NCI-H2196 treated with DMSO at 0.1 percent for 48 hours (cell line): ENCODE data around the gene TRAPPC6A.

Source experiments
- DNase-seq: peaks from one replicate; lab custom pipeline; 2025; ENCODE audit not compliant: unreplicated experiment; lab: John Stamatoyannopoulos, UW

The TRAPPC6A gene

DNA sequence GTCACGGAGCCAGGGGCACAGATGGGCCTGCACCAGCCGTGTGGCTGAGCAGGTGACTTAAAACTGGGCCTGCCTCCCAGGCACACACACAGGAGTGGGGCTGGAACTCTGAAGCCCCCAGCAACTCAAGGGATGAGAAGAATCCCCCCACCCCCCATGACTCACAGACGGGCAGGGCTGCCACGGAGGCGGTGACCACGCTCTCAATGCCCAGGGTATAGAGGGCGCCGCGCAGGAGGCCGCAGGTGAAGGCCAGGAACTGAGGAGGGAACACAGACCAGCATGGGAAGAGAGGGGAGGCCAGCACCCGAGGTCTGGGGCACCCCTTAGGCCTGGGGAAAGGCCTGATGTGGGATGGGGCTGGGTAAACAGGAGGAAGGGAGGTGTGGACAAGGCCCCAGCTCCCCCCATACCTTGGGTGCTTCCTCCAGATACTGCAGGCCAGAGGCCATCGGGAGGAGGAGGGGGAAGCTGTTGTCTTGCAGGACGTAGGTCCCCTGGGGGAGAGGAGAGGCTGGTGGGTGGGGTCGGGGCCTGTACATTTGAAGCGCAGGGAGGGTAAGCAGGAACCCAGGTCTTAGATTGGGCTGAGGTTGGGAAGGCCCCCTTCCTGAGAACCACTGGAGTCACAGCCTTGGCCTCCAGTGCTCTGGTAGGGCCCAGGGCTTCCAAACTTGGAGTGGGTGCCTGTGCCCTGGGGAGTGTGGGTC is 14.1 kb downstream of the TRAPPC6A start:
- no peak for DNase-seq

DNA sequence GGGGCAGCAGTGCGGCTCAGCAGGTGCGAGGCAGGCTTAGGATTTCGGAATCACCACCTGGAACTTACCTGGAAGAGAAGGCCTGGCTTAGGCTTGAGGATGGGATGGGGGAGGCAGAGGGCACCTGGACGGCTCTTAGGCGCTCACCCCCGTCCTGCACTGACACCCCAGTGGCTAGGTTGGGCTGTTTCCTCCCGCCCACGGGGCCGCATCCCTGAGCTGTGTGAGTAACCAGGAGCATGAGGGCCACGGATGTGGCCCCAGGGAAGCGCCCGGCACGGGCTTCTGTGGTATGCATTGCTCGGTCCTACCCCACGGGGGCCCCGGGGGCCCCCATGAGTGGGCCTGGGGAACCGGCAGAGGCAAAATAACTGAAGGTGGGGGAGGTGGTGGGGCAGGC is 14.9 kb downstream of the TRAPPC6A start:
- DNase-seq: no peak

DNA sequence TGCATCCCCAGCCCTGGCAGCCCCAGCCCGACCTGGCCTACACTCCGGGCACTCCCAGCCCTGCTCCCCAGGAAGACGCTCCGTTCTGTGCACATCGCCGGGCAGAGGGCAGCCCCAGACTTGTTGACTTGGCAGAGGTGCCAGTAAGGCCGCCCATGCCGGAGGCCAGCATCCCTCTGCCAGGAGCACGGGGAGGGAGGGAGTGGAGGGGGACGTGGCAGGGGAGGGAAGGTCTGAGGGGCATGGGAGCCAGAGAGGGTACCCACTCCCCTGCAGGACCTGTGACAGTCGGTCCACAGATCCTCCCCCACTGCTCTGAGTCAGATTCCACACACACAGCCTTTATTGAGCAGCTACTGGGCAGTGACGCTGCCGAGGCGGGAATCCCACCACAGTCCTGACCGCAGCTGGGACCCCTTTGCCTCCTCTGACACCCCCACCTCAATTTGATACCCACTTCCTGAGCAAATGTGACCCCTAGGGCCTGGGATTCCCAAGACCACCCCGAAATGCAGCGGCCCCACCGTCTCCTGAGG is 15.4 kb downstream of the TRAPPC6A start:
- DNase-seq: peak; percentile 64

DNA sequence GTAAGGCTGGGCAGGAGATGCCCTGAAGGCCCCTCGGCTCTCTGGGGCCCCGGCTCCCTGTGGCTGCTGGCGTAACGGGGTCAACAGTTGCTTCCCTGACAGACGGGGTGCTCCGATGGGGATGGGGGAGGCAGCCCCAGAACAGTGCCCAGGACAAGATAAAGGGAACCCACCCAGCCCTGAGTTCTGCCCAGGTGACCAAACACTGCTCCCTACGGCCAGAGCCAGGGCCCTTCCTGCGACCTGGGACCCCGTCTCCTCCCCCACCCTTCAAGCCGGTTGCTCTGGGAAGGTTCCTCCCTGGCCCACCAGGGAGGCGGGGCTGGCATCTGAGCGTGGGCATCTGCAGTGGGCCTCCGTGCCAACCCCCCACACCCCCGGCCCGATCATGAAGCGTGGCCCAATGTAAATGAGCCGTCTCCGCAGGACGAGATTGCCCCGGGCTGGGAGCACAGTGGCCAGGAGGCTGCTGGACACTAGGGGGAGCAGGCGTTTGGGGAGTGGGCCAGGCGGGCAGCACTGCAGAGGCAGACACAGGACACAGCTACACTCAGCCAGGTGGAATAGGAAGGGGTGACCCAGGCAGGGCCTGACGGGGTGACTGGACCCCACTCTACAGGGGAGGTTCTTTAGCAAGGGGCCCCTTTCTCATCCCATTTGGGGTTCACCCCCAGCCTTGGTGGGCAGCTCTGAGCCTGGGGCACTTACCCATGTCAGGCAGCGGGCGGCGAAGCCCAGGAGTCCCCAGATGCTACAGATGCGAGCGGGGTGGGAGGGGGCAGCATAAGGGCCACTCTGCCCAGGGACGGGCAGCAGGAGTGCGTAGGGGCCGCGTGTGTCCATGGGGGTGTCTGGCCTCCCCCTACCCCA is 16.1 kb downstream of the TRAPPC6A start:
- no peak for DNase-seq

DNA sequence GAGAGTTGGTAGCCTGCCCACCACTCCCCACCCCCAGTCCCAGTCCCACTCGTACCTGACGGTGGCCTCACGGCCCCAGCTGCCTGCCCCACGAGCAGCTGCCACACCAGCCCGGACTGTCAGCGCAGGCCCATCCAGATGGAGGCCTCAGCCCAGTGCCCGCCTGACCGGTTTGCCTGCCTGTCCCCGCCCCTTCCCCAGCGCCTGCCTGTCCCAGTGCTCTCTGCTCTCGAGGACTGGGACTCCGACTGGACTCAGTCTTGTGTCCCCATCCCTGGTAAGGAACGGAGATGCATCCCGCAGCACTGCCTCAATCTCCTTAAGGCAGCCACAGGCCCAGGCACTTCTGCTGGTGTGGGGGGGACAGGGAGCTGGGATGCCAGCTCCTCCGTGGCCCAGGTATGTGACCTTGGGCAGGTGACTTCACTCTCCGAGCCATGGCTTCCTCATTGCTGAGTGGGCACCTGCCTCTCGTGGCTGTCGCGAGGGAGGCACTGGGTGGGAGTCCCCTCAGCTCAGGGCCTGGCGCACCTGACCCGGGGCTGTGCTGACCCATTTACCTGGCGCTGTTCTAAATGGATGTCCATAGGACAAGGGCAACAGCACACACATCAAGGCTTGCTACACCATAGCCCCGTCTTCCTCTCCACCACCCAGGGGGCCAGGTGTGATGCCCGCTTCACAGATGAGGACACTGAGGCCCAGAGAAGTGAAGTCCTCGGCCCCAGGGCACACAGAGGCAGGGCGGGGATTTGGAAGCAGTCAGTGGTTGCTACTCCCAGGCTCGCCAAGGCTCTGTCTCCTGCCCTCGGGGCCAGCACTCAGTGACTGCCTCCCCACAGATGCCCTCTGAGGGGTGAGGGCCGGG is 16.9 kb downstream of the TRAPPC6A start, which contains the start of gene NKPD1:
Gene NKPD1 (minus strand): TSS at position 113 of the 868 bp plus-strand sequence. CDS start 832 bp downstream, outside the sequence.
- no peak for DNase-seq

DNA sequence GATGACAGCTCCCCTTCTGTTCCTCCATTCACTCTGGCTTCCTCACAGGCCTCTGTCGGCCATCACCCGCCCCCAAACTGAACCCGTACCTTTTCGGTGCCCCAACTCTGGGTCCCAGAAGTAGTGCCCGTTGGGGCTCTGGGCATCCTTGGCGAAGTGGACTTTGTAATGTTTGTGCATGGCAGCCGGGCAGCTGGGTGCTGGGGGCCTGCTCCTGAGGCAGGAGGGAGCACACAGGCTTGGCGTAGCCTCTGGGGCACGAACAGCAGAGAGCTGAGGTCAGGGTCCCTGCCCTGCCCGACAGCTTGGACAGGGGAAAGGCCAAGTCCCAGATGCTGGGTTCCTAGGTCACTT is 18.1 kb downstream of the TRAPPC6A start:
- DNase-seq: no peak

DNA sequence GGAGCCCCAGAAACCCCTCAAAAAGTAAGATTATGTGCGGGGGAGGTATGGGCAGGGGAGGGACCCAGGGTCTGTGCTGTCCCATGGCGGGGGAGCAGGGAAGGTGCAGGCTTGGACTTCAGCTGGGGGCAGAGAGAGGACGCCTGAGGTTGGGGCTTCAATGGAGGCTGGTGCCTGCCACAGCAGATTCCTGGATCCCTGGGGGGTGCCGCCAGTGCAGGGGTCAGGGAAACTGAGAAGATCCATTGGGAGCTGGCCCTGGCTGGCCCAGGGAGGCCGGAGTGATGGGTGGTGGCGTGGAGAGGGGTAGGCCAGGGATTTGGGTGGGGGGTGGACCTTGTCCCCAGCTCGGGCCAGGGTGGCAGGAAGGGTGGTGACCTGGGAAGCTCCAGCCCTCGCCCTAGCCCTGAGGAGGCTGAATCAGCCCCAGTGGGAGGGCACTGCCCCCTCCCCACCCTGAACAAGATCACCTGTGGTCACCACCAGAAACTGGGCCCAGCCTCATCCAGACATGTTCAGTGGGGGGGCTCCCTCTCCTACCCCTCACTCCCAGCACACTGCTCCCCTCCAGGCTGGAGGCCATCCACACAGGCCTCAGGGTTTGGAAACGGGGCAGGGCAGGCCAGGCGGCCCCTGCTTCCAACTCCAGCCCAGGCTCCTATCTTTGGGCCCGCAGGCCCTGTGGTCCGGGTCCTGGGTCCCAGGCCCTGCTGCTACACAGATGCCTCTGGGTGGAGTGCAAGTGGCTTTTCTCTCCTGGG is 18.6 kb downstream of the TRAPPC6A start:
- no peak for DNase-seq

DNA sequence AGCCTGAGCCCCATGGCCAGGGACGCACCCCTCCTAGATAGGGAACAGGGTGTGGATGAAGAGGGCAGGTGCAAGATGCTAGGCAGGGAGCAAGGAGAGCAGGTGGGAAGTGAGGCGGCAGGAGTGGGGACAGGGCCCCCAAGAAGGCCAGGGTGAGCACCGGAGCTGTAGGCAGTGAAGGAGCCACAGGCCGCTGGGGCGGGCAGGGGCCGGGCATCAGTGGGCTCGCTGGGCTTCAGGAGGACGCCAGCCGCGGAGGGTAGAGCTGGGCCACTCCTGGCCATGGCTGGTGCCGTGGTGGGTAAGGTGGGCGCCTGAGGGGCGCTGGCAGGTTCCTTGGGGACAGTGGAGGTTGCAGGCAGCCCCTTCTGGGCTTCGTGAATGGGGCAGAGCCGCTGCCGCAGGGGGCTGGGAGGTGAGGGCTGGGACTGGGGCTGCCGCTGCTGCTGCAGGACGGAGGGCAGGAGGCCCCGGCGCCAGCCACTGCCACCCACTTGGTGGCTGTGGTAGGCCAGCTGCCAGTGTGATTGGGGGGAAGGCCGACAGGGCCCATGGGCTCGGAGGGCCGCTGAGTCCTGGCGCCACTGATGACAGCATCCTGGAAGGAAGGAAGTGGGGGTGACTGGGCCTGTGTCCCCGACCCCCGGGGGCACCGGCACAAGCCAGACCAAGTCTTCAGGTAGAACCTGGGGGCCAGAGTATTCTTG is 19.4 kb downstream of the TRAPPC6A start:
- DNase-seq: no peak

DNA sequence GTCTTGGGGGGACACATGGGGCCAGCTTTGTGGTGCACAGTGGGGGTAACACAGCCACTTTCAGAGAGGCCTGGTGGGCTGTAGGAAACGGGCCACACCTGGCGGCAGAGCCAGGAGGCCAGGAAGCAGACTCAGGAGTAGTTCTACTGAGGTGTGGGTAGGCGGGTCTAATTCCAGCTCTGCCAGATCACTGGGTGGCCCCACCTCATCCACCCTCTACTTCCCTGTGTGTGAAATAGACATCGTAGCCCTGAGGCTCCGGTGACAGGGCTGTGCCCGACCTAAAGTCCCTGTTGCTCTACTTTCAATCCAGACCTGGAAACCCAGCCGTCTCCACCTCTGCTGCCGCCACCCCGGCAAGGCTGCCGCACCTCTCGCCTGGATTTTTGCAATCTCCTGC is 21.3 kb downstream of the TRAPPC6A start:
- DNase-seq: no peak

DNA sequence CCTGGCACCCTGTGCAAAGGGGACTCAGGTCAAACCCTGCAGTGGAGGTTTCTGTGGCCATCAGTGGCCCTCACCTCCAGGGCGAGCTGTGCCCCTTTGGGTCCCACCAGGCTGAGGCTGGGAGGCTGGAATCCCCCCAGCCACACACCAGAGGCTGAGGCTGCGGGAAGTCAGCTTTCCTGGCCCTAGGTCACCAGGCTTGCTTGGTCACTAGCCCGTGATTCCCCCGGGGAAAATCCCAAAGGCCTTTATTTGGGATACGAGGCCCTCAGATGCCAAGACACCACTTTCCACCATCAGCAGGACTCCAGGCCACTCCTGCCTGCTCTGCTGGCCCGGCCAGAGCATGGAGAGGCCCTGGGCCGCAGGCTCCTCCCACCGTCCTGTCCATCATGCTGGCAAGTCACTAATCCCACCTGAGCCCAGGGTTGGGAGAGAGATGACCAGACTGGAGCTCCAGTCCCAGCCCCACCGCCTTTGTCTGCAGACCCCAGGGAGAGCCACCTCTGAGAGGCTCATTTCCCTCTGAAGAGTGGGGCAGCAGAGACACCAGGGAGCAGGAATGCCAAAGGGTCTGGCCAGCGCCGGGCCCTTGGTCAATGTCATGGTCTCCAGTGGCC is 21.9 kb downstream of the TRAPPC6A start:
- DNase-seq: no peak

DNA sequence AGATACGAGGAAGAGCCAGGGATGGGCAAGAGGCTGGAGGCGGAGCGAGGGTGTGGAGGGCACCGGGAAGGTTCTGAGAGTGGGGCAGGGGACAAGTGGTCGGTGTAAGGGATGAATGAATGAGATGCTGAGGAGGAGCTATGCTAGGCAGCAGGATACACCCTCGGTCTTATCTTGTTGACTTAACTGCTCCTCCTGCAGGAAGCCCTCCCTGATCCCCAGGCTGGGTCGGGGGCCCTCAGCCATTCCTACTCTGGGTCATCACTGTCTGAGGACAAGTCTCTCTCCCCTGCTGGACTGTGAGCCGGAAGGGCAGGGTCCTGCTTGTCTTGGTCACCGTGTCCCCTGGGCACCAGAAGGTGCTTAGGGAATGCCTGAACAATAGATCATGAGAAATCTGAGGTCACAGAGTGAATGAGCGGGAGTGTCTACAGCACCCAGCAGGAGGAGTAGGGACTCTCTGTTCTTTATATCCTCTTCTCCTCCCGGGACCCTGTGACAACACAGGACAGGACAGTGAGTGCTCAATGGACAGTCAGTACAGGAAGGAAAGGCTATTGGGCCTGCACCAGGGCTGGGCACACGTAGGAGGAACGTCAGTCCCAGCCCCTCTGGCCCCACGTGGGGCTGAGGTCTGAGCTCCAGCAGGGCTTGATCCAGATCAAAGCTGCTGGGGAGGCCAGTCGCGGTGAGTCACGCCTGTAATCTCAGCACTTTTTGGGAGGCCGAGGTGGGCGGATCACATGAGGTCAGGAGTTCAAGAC is 23.8 kb downstream of the TRAPPC6A start:
- DNase-seq: no peak

DNA sequence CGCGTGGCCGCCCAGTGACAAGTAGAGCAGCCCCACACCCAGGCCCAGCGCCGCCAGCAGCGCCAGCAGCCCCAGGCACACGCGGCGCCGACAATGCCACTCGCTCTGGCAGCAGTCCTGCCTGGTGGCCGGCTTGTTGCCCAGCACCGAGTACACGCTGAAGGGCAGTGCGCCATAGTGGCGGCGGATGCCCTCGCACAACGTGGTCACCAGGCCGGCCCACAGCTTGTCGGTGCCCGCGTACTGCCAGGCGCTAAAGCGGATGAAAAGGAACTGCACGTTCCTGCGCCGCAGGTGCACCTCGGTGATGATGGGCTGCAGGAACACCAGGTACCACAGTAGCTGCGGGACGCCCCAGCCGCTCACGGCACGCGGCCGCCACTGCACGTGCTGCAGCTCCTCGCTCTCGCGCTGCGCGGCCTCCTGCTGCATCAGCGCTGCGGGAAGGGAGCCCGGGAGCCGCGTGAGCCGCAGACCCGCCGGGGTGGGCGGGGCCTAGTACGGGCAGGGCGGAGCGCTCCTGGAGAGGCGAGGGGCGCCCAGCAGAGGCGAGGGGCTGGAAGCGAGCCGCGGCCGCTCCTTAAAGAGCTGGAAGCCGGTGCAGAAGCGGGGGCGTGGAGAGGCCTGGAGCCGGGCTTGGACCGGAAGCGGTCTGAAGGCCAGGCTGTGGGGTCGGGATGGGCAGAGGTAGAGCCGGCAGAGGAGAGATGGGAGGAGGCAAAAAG is 24.5 kb downstream of the TRAPPC6A start:
- no peak for DNase-seq

DNA sequence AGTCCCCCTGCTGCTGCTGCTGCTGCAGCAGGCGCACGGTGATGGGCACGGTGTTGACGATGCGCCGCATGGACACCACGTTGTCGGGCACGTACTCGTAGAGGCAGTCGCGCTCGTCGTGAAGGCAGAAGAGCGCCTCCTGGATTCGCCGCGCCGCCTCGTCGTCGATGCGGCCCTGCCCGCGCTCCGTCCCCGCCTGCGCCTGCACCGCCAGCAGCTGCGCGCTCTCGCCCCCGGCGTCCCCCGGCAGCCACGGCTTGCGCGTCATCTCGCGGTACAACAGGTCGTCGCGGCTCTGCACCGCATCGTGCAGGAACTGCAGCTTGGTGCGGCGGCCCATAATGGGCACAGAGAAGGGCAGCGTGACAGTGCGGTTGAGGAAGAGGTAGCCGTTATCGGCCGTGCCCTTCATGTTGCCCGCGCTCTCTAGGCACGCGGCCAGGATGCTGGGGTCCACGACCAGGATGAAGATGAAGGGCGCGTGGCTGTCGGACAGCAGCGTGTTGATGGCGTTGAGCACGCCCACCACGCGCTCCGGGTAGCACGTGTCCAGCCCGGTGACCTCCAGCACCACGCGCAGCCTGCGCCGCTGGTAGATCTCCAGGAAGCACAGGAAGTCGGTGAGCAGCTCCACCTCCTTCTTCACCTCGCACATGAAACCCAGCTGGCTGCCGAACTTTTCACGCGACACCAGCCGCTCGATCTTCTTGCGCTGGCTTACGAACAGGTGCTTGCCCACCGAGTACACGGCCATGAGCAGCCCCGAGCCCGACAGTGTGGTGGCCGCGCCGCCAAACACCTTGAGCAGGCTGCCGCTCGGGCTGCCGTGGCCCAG is 25.3 kb downstream of the TRAPPC6A start:
- no peak for DNase-seq

DNA sequence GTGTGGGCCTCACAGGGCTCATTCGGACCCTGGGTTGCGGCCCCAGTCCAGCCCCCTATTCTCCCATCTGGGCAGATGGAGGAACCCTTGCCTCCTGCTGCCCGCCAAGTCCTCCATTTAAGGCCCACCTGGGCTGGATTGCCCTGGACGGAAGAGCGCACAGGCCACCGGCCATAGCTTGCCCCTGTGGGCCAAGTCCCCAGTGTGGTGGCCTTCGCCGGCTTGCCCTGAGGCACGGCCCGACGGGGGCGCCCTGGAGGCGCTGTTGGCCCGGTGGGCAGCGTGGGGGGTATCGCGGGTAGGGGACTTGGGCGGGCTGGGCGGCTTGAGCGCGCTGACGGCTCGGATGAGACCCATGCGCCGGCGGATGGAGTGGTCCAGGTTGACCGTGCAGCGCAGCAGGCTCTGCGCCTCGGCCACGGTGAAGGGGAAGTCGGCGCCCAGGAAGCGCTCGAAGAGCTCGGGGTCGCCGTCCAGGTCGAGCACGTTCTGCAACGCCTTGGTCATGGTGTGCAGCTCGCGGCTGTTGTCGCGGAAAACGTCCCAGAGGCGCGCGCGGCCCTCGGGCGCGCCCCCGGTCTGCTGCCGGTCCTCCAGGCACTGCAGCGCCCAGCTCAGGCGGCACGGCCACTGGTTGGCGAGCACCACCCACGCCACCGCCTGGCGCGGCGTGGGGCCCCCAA is 26.1 kb downstream of the TRAPPC6A start:
- no peak for DNase-seq

DNA sequence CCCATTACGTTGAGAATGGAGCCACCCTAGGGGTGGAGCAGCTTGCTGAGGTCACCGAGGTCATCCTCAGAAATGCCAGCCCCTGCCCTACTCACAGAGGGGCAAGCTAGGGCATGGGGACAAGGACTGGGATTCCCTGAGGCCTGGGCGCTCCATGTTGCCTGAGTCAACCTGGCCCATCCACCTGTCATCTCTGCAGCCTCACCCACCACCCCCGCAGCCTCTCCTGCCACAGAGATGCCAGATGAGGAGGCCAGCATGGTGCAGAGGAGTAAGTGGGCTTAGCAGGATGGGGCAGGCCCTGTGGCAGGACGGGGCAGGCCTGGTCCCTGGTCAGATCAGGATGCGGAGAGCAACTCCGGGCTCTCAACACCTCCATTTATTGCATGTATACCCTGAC is 26.7 kb downstream of the TRAPPC6A start:
- DNase-seq: no peak

DNA sequence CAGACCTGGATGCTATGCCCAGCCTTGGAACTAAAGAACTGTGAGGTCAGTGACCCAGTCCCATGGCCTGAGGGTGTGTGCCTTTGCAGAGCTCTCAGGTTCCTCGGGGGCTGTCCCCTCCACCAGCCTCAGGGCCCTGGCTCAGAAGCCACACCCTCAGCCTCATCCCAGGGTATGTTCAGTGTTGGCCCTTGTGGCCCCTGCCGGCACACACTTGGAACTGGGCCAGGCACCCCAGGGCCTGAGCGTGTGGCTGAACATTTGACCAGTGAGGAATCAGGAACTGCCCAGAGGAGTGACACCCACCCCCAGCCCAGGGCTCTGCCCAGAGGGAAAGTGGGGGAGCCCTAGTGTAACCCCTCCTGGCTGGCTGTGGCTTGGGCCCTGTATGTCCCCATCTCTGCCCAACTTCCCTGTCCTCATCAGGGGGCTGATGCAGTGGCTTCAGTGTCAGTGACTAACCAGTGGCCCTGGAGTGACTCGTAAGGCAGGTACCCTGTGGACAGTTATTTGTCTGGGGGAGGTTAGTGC is 27.2 kb downstream of the TRAPPC6A start:
- no peak for DNase-seq
